HG02981 (cell line): ENCODE data around the gene TAX1BP3.

ENCODE experiments used
- ATAC-seq: cut with Tn5 transposase; IDR thresholded peaks from one replicate; pipeline ENCODE4 v1.9.1; 2021; ENCODE audit warnings: mild to moderate bottlenecking, moderate library complexity; ENCODE audit not compliant: unreplicated experiment

TAX1BP3 gene

DNA sequence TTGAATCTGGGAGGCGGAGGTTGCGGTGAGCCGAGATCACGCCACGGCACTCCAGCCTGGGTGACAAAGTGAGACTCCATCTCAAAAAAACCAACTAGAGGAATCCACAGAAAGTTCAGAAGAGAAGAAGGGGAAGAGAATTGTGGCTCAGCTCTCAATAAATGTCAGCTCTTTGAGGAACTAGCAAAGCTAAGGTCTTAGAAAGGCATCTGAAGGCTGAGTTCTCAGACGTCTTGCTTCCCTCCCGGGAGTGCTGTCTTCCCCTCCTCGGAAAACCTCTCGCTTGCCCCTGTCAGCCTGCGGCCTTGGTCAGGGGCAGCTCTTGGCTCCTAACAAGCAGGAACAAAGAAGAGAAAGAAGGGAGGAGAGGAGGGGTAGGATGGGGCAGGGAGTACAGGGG is 37.6 kb downstream of the TAX1BP3 start:
- ATAC-seq, result no peak

DNA sequence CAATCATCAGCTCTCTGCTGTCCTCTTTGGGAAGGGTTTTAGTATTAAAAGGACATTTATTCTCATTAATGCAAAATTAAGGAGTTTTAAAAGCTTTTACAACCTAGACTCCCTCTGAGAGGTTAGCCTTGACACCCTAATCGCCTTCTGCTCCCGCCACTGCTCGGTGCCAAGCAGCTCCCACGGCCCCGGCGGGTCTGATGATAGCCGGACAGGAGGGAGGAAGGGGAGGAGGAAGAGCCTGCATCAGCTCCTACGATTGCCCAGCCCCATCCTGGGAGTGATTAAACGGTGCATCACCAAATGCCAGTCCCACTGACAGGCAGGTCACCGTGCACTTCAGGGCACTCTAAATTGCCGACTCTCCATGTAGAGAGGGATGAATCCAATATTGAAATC is 40.6 kb downstream of the TAX1BP3 start:
- no peak for ATAC-seq

- ATAC-seq, result no peak
Measured at GRCh38 chr17:3626831-3627768, 41.3 kb downstream of the TAX1BP3 start.

GRCh38 chr17:3622977-3623594 is 45.3 kb downstream of the TAX1BP3 start:
- no peak for ATAC-seq

DNA sequence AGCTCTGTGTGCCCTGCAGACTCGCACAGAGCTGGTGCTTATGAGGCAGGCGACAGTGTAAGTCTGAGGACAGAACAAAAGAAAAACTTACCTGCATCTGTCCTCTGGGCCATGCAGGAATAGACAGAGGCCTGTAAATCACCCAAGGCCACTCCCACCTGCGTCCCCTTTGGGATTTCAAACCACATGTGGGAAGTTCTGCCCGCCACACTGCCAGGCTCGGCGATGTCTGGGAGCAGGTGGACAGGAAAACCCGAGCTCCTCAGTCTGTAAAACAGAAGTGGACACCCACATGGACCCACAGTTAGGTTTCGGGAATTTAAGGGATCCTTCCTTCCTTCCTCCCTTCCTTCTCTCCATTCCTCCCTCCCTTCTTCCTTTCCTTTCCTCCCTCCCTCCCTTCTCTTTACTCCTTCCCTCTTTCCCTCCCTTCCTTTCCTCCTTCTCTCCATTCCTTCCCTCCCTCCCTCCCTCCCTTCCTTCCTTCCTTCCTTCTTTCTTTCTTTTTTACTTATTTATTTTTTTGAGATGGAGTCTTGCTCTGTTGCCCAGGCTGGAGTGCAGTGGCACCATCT is 47.1 kb downstream of the TAX1BP3 start:
- no peak for ATAC-seq

DNA sequence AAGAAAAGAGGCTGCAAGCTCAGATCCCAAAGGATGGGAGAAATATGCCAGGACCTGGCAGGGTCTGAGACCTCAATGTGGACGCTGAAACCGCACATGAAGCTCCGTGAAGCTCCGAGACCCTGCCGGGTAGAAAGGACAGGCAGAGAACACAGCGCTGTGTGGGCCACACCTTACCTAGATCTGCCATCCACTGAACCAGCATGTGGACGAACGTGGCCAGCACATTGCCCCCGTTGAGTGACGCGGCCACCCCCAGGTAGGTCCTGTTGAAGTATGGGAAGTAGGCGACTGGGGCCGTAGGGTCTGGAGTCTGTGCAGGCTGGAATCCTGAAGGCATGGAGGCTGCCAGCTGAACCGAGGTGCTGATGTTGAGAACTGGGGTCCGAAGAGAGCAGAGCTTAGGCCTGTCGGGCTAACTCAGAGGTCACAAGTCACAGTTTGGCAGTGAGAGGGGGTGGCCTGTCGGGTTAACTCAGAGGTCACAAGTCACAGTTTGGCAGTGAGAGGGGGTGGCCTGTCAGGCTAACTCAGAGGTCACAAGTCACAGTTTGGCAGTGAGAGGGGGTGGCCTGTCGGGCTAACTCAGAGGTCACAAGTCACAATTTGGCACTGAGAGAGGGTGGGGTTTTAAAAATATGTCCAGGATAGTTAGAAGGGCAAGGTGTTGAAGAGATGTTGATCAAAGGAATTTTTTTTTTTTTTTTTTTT is 53.1 kb downstream of the TAX1BP3 start:
- ATAC-seq, result no peak

DNA sequence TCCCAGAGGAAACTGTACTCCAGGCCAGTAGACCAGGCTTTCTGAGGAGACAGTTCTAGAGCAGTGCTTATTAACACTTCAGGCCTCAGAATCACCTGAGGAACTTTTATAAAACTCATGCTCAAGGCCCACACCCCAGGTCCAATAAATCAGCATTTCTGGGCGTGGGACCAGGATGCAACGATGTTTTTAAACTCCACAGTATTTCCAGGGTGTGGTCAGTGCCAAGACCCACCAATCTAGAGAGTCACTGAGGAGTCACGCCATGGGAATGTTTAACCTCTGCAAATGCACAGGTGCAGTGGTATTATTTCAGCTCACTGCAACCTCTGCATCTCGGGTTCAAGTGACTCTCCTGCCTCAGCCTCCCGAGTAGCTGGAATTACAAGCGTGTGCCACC is 55.3 kb downstream of the TAX1BP3 start:
- no peak for ATAC-seq
